Posterior cingulate gyrus (tissue), 11 donors: ENCODE measurements around the gene HSPA5.
A peak's percentile ranks its signal among the peaks of the same experiment; 100 is the strongest.
"Not testable (repeated sequence)": the region's sequence is repeated elsewhere in the genome, so short reads cannot be mapped to it uniquely, and the experiment has no call there.

Source experiments
- DNase-seq, 10 donors: peaks; one replicate each; pipeline versions ENCODE4 v3.0.0 to v3.0.0-alpha.2; 2020 to 2021; ENCODE audit warnings: mixed read lengths in 3 of 10
- intact Hi-C: fragments of 100-400 bp; cut with DNase I; formaldehyde crosslinking; loops from one replicate; pipeline ENCODE4 v1.15.1; 2023

HSPA5 gene

GRCh38 chr9:125241000-125241862, at the start of gene HSPA5:
TSS of gene HSPA5 (minus strand) at chr9:125241343. CDS start at chr9:125241126, 217 bp downstream.
- DNase-seq, result peak; percentile 98 to 100 (median 99)
- intact Hi-C loops, result loop anchor here (1.0 to 2.0 kb wide), 2 partner anchors 40 to 52 kb away; partner anchors contain the start of genes PPP6C and RABEPK

GRCh38 chr9:125286935-125287433, 45.8 kb upstream of the HSPA5 start:
- intact Hi-C loops, DNase-seq: not testable (repeated sequence)

- intact Hi-C loops, result no loop called here
- DNase-seq, result no peak
These were observed 43.7 kb upstream of the HSPA5 start for GRCh38 chr9:125284855-125285254.

- no peak for DNase-seq
- intact Hi-C loops, result no loop called here
These were observed 39.8 kb upstream of the HSPA5 start for GRCh38 chr9:125280945-125281344.

- intact Hi-C loops, result no loop called here
- no peak for DNase-seq
These were observed 36.3 kb upstream of the HSPA5 start for GRCh38 chr9:125277411-125277810.

GRCh38 chr9:125276771-125277170, 35.6 kb upstream of the HSPA5 start:
- intact Hi-C loops, result no loop called here
- DNase-seq, result no peak

GRCh38 chr9:125272697-125273096, 31.6 kb upstream of the HSPA5 start:
- intact Hi-C loops, result no loop called here
- DNase-seq, result no peak

GRCh38 chr9:125271081-125271480, 29.9 kb upstream of the HSPA5 start:
- intact Hi-C loops, result no loop called here
- no peak for DNase-seq

GRCh38 chr9:125269014-125269397, 27.9 kb upstream of the HSPA5 start:
- no peak for DNase-seq
- intact Hi-C loops, result no loop called here

GRCh38 chr9:125268394-125269013, 27.4 kb upstream of the HSPA5 start:
- intact Hi-C loops, result no loop called here
- no peak for DNase-seq

GRCh38 chr9:125264068-125264467, 22.9 kb upstream of the HSPA5 start:
- intact Hi-C loops, DNase-seq: not testable (repeated sequence)

- no peak for DNase-seq
- intact Hi-C loops, result no loop called here
These were observed 21.3 kb upstream of the HSPA5 start for GRCh38 chr9:125262294-125262991.

GRCh38 chr9:125261501-125262293, 20.6 kb upstream of the HSPA5 start, which contains the start of gene GAPVD1:
TSS of gene GAPVD1 (plus strand) at chr9:125261826. CDS start at chr9:125298922, 37,096 bp downstream.
- intact Hi-C loops, result loop anchor here (2.0 kb wide), 1 partner anchor 19 kb away; no protein-coding TSS in a partner anchor
- peak; percentile 76 to 98 (median 85) for DNase-seq

GRCh38 chr9:125260561-125260960, 19.4 kb upstream of the HSPA5 start:
- intact Hi-C loops, result loop anchor here (2.0 kb wide), 1 partner anchor 18 kb away; no protein-coding TSS in a partner anchor
- DNase-seq, result no peak

- no peak for DNase-seq
- intact Hi-C loops, result loop anchor here (10.0 kb wide), 1 partner anchor 116 kb away; no protein-coding TSS in a partner anchor
These were observed 17.8 kb upstream of the HSPA5 start for GRCh38 chr9:125258832-125259534.

GRCh38 chr9:125258160-125258785, 17.1 kb upstream of the HSPA5 start:
- intact Hi-C loops, result loop anchor here (10.0 kb wide), 1 partner anchor 117 kb away; no protein-coding TSS in a partner anchor
- no peak for DNase-seq

GRCh38 chr9:125255781-125256391, 14.7 kb upstream of the HSPA5 start:
- intact Hi-C loops, result loop anchor here (10.0 kb wide), 1 partner anchor 119 kb away; no protein-coding TSS in a partner anchor
- DNase-seq, result no peak

GRCh38 chr9:125254231-125254630, 13.1 kb upstream of the HSPA5 start:
- intact Hi-C loops, result loop anchor here (10.0 kb wide), 1 partner anchor 121 kb away; no protein-coding TSS in a partner anchor
- DNase-seq, result no peak
